ENCODE results near the gene ADAMTSL3.

ADAMTSL3 gene

DNA sequence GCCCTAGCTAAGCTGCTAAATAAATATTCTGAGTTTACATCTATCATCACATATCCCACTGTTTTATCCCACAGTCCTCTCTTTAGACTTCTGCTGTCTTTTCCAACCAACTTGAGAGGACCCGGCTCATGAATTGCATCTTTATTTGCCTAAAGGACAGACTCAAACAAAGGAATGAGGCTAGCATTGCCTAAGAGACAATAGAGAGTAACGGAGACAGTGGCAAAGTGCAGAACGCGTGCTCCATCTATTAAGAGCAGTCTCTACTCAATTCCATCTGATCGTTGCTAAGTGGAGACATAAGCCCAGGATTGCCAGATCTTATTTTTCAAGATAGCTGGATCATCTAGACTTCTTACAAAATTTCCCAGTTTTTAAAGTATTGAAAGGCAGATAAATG lies 2.3 kb downstream of the ADAMTSL3 start:
- H3K4me1 ChIP-seq (ENCODE audit: insufficient read depth, poor library complexity, severe bottlenecking) = no peaks in the 10 kb centered on the region
- no peak for ATAC-seq (ENCODE audit: low read depth)
- TF ChIP-seq, protein P1, sequence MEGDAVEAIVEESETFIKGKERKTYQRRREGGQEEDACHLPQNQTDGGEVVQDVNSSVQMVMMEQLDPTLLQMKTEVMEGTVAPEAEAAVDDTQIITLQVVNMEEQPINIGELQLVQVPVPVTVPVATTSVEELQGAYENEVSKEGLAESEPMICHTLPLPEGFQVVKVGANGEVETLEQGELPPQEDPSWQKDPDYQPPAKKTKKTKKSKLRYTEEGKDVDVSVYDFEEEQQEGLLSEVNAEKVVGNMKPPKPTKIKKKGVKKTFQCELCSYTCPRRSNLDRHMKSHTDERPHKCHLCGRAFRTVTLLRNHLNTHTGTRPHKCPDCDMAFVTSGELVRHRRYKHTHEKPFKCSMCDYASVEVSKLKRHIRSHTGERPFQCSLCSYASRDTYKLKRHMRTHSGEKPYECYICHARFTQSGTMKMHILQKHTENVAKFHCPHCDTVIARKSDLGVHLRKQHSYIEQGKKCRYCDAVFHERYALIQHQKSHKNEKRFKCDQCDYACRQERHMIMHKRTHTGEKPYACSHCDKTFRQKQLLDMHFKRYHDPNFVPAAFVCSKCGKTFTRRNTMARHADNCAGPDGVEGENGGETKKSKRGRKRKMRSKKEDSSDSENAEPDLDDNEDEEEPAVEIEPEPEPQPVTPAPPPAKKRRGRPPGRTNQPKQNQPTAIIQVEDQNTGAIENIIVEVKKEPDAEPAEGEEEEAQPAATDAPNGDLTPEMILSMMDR (IDR thresholded peaks at IDR 0.05; ENCODE audit: poor library complexity, severe bottlenecking) = no peak
- H3K27ac ChIP-seq (ENCODE audit: poor library complexity, severe bottlenecking) = no peak overlapping the region
- no peaks in the 10 kb centered on the region for H3K36me3 ChIP-seq (ENCODE audit: low read depth)
- DNase-seq (ENCODE audit: low spot score) = no peak
- no peak overlapping the region for H3K4me3 ChIP-seq (ENCODE audit: severe bottlenecking)
- H3K9me3 ChIP-seq (ENCODE audit: severe bottlenecking) = no peaks in the 10 kb centered on the region
- peaks cover 23% of the 10 kb centered on the region for H3K27me3 ChIP-seq (ENCODE audit: insufficient read depth, poor library complexity, severe bottlenecking)

DNA sequence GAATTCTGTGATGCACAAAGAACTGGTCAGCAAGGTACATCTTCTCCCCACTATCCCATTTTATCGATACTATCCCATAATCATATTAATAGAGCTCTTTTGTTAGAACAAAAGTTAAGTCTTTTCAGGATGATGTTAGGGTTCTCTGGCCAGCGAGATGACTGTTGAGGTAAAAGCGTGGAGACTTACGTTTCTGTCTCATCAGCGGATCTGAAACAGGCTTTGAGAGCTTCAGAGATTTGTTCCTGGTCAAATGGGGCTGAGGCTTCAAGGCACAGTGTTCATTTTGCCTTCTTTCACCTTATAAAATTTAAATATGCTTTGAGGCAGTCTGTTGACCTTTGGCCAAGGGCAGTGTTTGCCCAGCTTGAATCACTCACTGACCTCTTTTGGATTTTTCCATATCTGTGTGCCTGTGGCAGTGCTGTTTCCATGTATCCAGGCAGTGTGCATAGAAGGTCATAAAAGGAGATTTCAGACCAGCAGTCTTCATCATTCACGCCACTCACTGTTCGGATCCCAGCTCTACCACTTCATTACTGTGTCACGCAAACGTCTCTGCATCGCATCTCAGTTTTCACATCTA lies 3.1 kb downstream of the ADAMTSL3 start:
- H3K27me3 ChIP-seq (ENCODE audit: insufficient read depth, poor library complexity, severe bottlenecking) = peaks cover 23% of the 10 kb centered on the region
- H3K9me3 ChIP-seq (ENCODE audit: severe bottlenecking) = no peaks in the 10 kb centered on the region
- TF ChIP-seq, protein P1 (IDR thresholded peaks at IDR 0.05; ENCODE audit: poor library complexity, severe bottlenecking) = no peak
- ATAC-seq (ENCODE audit: low read depth) = no peak
- DNase-seq (ENCODE audit: low spot score) = no peak
- no peak overlapping the region for H3K4me3 ChIP-seq (ENCODE audit: severe bottlenecking)
- no peaks in the 10 kb centered on the region for H3K4me1 ChIP-seq (ENCODE audit: insufficient read depth, poor library complexity, severe bottlenecking)
- no peak overlapping the region for H3K27ac ChIP-seq (ENCODE audit: poor library complexity, severe bottlenecking)
- no peaks in the 10 kb centered on the region for H3K36me3 ChIP-seq (ENCODE audit: low read depth)

DNA sequence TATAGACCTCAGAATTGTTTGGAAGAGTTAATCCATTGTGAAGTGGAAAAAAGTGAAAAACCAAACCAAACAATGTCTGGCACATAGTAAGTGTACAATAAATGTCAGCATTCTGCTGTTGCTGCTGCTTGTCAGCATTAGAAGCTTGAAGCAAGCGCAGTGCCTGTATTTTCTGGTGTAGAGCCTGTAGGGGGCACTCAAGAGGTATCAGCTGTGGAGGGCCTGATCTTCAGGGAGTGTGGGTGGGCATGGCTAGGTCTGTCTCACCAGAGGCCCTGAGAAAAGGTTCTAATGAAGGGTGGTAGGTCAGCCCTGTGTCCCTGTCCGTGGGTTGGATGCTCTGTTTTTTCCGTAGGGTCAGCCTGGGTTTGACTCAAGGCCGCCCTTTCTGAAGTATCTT lies 3.6 kb downstream of the ADAMTSL3 start:
- TF ChIP-seq, protein P1 (IDR thresholded peaks at IDR 0.05; ENCODE audit: poor library complexity, severe bottlenecking) = no peak
- Histone ChIP-seq H3K4me3 (ENCODE audit: severe bottlenecking) (no peak overlapping the region), H3K4me1 (ENCODE audit: insufficient read depth, poor library complexity, severe bottlenecking) (no peaks in the 10 kb centered on the region), H3K27me3 (ENCODE audit: insufficient read depth, poor library complexity, severe bottlenecking) (peaks cover 23% of the 10 kb centered on the region), H3K9me3 (ENCODE audit: severe bottlenecking) (no peaks in the 10 kb centered on the region), H3K36me3 (ENCODE audit: low read depth) (no peaks in the 10 kb centered on the region), H3K27ac (ENCODE audit: poor library complexity, severe bottlenecking) (no peak overlapping the region)
- ATAC-seq (ENCODE audit: low read depth) (no peak), DNase-seq (ENCODE audit: low spot score) (no peak)

DNA sequence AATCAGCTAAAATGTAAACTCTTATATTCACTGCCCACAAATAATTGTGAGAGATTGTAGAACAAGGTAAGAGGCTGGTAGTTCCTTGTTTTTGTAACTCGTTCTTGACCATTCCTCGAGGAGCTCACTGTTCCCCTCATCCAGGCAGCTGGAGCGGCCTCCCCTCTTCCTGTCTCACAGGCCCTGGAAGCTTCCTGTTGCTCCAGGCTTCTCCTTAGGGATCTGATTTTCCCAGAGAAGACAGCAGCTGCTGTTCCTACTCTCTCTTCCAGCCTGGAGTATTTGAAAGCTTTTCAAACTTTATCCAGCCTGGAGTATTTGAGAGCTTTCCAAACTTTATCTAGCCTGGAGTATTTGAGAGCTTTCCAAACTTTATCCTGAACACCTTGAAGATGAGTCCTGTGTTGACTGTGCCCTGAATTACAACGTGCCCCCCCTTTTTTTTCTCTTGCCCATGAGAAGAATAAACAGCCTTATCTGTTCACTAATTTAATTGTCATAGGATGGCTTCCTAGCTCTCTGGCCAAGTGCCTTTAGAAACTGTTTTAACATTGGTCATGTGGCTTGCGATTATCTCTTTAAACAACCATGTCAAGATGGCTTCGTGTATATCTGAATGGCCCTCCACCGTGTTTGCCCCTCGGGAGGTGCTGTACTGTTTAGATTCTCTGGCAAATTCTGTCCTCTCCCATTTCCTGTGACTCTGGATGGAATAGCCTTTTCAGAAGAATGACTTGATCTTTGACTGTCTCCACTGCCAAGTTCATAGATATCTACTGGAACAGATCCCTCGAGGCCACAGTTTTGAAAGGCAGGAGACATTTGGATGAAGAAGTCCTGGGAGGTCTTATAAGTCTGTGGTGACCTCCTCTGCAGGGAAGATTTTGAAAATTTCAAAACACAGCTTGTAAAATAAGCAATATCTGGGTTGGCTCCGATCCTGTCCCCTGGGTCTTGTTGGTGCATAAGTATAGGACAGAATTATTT lies 4.8 kb downstream of the ADAMTSL3 start:
- TF ChIP-seq, protein P1 (IDR thresholded peaks at IDR 0.05; ENCODE audit: poor library complexity, severe bottlenecking) = no peak
- Histone ChIP-seq H3K27me3 (ENCODE audit: insufficient read depth, poor library complexity, severe bottlenecking) (peaks cover 17% of the 10 kb centered on the region), H3K9me3 (ENCODE audit: severe bottlenecking) (no peaks in the 10 kb centered on the region), H3K4me1 (ENCODE audit: insufficient read depth, poor library complexity, severe bottlenecking) (no peaks in the 10 kb centered on the region), H3K4me3 (ENCODE audit: severe bottlenecking) (no peak overlapping the region), H3K36me3 (ENCODE audit: low read depth) (no peaks in the 10 kb centered on the region), H3K27ac (ENCODE audit: poor library complexity, severe bottlenecking) (no peak overlapping the region)
- ATAC-seq (ENCODE audit: low read depth) (no peak), DNase-seq (ENCODE audit: low spot score) (no peak)
